HepG2 (cell line): ENCODE measurements around the gene SSBP4. TPM values are rescaled to one million over a fixed set of nuclear protein-coding genes. Genes with fewer than 3 reads are reported as not detected.

Source experiments
- BORCS8-MEF2B ChIP-seq: sonication (generic); formaldehyde crosslinking; IDR thresholded peaks from 2 replicates; pipeline ENCODE4 v1.8.0; 2022; ENCODE audit warnings: mild to moderate bottlenecking, missing genetic modification reagents
- BRF2 ChIP-seq: sonication (generic); formaldehyde crosslinking; IDR thresholded peaks from 2 replicates; pipeline ENCODE4 v1.8.1; 2022; ENCODE audit warnings: mild to moderate bottlenecking, missing genetic modification reagents
- CC2D1A ChIP-seq: sonication (generic); formaldehyde crosslinking; IDR thresholded peaks from 2 replicates; pipeline ENCODE4 v1.8.1; 2023; ENCODE audit warnings: mild to moderate bottlenecking, missing genetic modification reagents
- CREB1 ChIP-seq, 2 experiments: fragments of 450-650 bp in 1 of 2; IDR thresholded peaks; 2 replicates each; pipeline ENCODE4 v1.6.1; 2016 to 2017; ENCODE audit warnings: control low read depth in 1 of 2, mild to moderate bottlenecking in 1 of 2, missing compliant biosample characterization in 1 of 2, missing genetic modification characterization in 1 of 2
- FOXK1 ChIP-seq: sonication (generic); formaldehyde crosslinking; IDR thresholded peaks from 2 replicates; pipeline ENCODE4 v1.4.0; 2020; ENCODE audit warnings: low read depth, missing genetic modification reagents, borderline replicate concordance
- HES4 ChIP-seq: sonication (generic); formaldehyde crosslinking; IDR thresholded peaks from 2 replicates; pipeline ENCODE4 v1.9.0; 2021; ENCODE audit warnings: mild to moderate bottlenecking, missing genetic modification reagents, borderline replicate concordance
- JUN ChIP-seq: sonication (generic); formaldehyde crosslinking; IDR thresholded peaks from 2 replicates; pipeline ENCODE4 v1.4.0; 2020; ENCODE audit warnings: mild to moderate bottlenecking, missing genetic modification reagents
- KLF9 ChIP-seq: IDR thresholded peaks from 2 replicates; pipeline ENCODE4 v1.6.1; 2016; ENCODE audit warnings: low read depth
- KMT2A ChIP-seq: sonication (generic); formaldehyde crosslinking; IDR thresholded peaks from 2 replicates; pipeline ENCODE4 v1.4.0; 2020; ENCODE audit warnings: missing genetic modification reagents
- MYC ChIP-seq: sonication (generic); formaldehyde crosslinking; IDR thresholded peaks from 2 replicates; pipeline ENCODE4 v1.9.0; 2021; ENCODE audit warnings: missing genetic modification reagents, borderline replicate concordance
- NR2F1 ChIP-seq, 2 experiments: fragments of 450-650 bp in 1 of 2; formaldehyde crosslinking in 1 of 2; IDR thresholded peaks; 2 replicates each; pipeline versions ENCODE4 v1.5.0 to v1.6.1; 2016 to 2020; ENCODE audit warnings: mild to moderate bottlenecking in 1 of 2, missing compliant biosample characterization in 1 of 2, missing genetic modification reagents in 1 of 2, moderate library complexity in 1 of 2
- NR2F6 ChIP-seq, 2 experiments: IDR thresholded peaks; 2 replicates each; pipeline ENCODE4 v1.6.1; 2016; ENCODE audit warnings: antibody characterized with exemption in 1 of 2, mild to moderate bottlenecking in 1 of 2
- PPARG ChIP-seq: conservative IDR thresholded peaks from 2 replicates; pipeline ENCODE4 v1.6.1; 2016; ENCODE audit warnings: missing biosample characterization, missing genetic modification reagents
- SNAPC2 ChIP-seq: sonication (generic); formaldehyde crosslinking; IDR thresholded peaks from 2 replicates; pipeline ENCODE4 v1.8.1; 2022; ENCODE audit warnings: mild to moderate bottlenecking, missing genetic modification reagents
- ZNF350 ChIP-seq: sonication (generic); formaldehyde crosslinking; IDR thresholded peaks from 2 replicates; pipeline ENCODE4 v1.4.0; 2020; ENCODE audit warnings: mild to moderate bottlenecking, low read depth, missing genetic modification reagents, borderline replicate concordance
- ZNF451 ChIP-seq: sonication (generic); formaldehyde crosslinking; IDR thresholded peaks from 2 replicates; pipeline ENCODE4 v1.5.0; 2020; ENCODE audit warnings: mild to moderate bottlenecking, missing genetic modification reagents
- ZNF616 ChIP-seq: sonication (generic); formaldehyde crosslinking; IDR thresholded peaks from 2 replicates; pipeline ENCODE4 v1.5.0; 2020; ENCODE audit warnings: low read depth, mild to moderate bottlenecking, missing genetic modification reagents
- ZNF761 ChIP-seq: sonication (generic); formaldehyde crosslinking; conservative IDR thresholded peaks from 2 replicates; pipeline ENCODE4 v1.4.0; 2020; ENCODE audit warnings: mild to moderate bottlenecking, missing genetic modification reagents
- ZNF891 ChIP-seq: sonication (generic); formaldehyde crosslinking; IDR thresholded peaks from 2 replicates; pipeline ENCODE4 v1.5.0; 2020; ENCODE audit warnings: mild to moderate bottlenecking, missing genetic modification reagents
- ZSCAN20 ChIP-seq: sonication (generic); formaldehyde crosslinking; IDR thresholded peaks from 2 replicates; pipeline ENCODE4 v1.4.0; 2020; ENCODE audit warnings: missing genetic modification reagents, mild to moderate bottlenecking, borderline replicate concordance
- polyA plus RNA-seq, 8 experiments: library from polyadenylated mRNA; depleted of rRNA in 3 of 8; stranded (reverse) in 7 of 8; unstranded in 1 of 8; fragments of >200 nt; fragmentation: Illumina TruSeq in 4 of 8; extraction: Trizol in 4 of 8; gene quantifications; 2 replicates each; pipeline versions ENCODE4 v1.2.1 to v1.2.3, GENCODE V29; 2011 to 2016; ENCODE audit warnings: low read depth in 4 of 8, missing spikeins in 1 of 8, mixed read lengths in 1 of 8; ENCODE audit not compliant: insufficient read depth in 1 of 8
- total RNA-seq, 5 experiments: library from RNA; depleted of rRNA; stranded (reverse); fragments of >200 nt; fragmentation: Illumina TruSeq; extraction: Trizol; gene quantifications; 2 replicates each; pipeline ENCODE4 v1.2.3, GENCODE V29; 2016; ENCODE audit warnings: low read depth in 1 of 5
- TF ChIP-seq, protein P1 (sequence below): sonication (generic); formaldehyde crosslinking; IDR thresholded peaks from 2 replicates; pipeline ENCODE4 v1.8.1; 2022; ENCODE audit warnings: low read depth, mild to moderate bottlenecking, missing genetic modification reagents
- TF ChIP-seq, protein P2 (sequence below): sonication (generic); formaldehyde crosslinking; IDR thresholded peaks from 2 replicates; pipeline ENCODE4 v1.9.0; 2021; ENCODE audit warnings: missing genetic modification reagents, borderline replicate concordance

SSBP4 gene
- total and polyA plus RNA-seq, 2 of the 13 experiments (the other 11 are each of a cell fraction or from before 2014, with no cell fraction given) = 20.8 to 39.5 TPM

- peak; percentile 52; the same call in 1 of the 2 replicates for TF ChIP-seq FOXK1
- TF ChIP-seq ZNF891 (CRISPR knock-in tag) = no peak
- peak; percentile 61; the same call in 1 of the 2 replicates for TF ChIP-seq JUN (CRISPR knock-in tag)
- peak; percentile 89 for TF ChIP-seq BRF2 (CRISPR knock-in tag)
- no peak for TF ChIP-seq HES4 (CRISPR knock-in tag)
- TF ChIP-seq CC2D1A (CRISPR knock-in tag) = no peak
- no peak for TF ChIP-seq NR2F6 (IDR thresholded peaks at IDR 0.05)
- 0 out of 2 replicates have a peak, but pooled peaks have one; percentile 20 for TF ChIP-seq NR2F6 (CRISPR knock-in tag; IDR thresholded peaks at IDR 0.05)
- peak; percentile 65 for TF ChIP-seq KMT2A (CRISPR knock-in tag)
- TF ChIP-seq ZNF616 = 0 out of 2 replicates have a peak, but pooled peaks have one; percentile 49
- TF ChIP-seq, protein P1, sequence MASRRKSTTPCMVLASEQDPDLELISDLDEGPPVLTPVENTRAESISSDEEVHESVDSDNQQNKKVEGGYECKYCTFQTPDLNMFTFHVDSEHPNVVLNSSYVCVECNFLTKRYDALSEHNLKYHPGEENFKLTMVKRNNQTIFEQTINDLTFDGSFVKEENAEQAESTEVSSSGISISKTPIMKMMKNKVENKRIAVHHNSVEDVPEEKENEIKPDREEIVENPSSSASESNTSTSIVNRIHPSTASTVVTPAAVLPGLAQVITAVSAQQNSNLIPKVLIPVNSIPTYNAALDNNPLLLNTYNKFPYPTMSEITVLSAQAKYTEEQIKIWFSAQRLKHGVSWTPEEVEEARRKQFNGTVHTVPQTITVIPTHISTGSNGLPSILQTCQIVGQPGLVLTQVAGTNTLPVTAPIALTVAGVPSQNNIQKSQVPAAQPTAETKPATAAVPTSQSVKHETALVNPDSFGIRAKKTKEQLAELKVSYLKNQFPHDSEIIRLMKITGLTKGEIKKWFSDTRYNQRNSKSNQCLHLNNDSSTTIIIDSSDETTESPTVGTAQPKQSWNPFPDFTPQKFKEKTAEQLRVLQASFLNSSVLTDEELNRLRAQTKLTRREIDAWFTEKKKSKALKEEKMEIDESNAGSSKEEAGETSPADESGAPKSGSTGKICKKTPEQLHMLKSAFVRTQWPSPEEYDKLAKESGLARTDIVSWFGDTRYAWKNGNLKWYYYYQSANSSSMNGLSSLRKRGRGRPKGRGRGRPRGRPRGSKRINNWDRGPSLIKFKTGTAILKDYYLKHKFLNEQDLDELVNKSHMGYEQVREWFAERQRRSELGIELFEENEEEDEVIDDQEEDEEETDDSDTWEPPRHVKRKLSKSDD (CRISPR knock-in tag) = peak; percentile 78; the same call in 1 of the 2 replicates
- TF ChIP-seq CREB1 (IDR thresholded peaks at IDR 0.05) = no peak
- no peak for TF ChIP-seq CREB1 (CRISPR knock-in tag; IDR thresholded peaks at IDR 0.05)
- TF ChIP-seq MYC (CRISPR knock-in tag) = peak; percentile 89
- TF ChIP-seq NR2F1 (CRISPR knock-in tag; IDR thresholded peaks at IDR 0.05) = peak in 1 of 2 experiments; percentile 6; a peak in 1 of 4 replicates
- TF ChIP-seq, protein P2, sequence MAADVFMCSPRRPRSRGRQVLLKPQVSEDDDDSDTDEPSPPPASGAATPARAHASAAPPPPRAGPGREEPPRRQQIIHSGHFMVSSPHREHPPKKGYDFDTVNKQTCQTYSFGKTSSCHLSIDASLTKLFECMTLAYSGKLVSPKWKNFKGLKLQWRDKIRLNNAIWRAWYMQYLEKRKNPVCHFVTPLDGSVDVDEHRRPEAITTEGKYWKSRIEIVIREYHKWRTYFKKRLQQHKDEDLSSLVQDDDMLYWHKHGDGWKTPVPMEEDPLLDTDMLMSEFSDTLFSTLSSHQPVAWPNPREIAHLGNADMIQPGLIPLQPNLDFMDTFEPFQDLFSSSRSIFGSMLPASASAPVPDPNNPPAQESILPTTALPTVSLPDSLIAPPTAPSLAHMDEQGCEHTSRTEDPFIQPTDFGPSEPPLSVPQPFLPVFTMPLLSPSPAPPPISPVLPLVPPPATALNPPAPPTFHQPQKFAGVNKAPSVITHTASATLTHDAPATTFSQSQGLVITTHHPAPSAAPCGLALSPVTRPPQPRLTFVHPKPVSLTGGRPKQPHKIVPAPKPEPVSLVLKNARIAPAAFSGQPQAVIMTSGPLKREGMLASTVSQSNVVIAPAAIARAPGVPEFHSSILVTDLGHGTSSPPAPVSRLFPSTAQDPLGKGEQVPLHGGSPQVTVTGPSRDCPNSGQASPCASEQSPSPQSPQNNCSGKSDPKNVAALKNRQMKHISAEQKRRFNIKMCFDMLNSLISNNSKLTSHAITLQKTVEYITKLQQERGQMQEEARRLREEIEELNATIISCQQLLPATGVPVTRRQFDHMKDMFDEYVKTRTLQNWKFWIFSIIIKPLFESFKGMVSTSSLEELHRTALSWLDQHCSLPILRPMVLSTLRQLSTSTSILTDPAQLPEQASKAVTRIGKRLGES (CRISPR knock-in tag) = peak; percentile 19; the same call in 1 of the 2 replicates
- TF ChIP-seq PPARG (CRISPR knock-in tag) = no peak
- no peak for TF ChIP-seq KLF9
- TF ChIP-seq SNAPC2 (CRISPR knock-in tag) = peak; percentile 62; the same call in 1 of the 2 replicates
- 0 out of 2 replicates have a peak, but pooled peaks have one; percentile 67 for TF ChIP-seq ZSCAN20 (CRISPR knock-in tag)
- TF ChIP-seq ZNF451 (CRISPR knock-in tag) = peak; percentile 95
- TF ChIP-seq ZNF761 = no peak
- peak; percentile 79 for TF ChIP-seq BORCS8-MEF2B (CRISPR knock-in tag)
- peak; percentile 58; the same call in 1 of the 2 replicates for TF ChIP-seq ZNF350
Observed at GRCh38 chr19:18388100-18388959, 30.9 kb upstream of the SSBP4 start (continued).
